H9 (cell line): Measurements from ENCODE around the gene TMPRSS3. TPM values are rescaled to one million over a fixed set of nuclear protein-coding genes. Genes with fewer than 3 reads are reported as not detected.

Source experiments
- DNase-seq: peaks from one replicate; pipeline ENCODE4 v3.0.0-alpha.2; 2017
- H2AFZ ChIP-seq: one replicate; pipeline ENCODE4 v1.6.1; 2013; ENCODE audit warnings: mild to moderate bottlenecking, low read length, control low read depth, moderate library complexity
- H2AK5ac ChIP-seq: 2 replicates; pipeline ENCODE4 v1.6.1; 2013; ENCODE audit warnings: low read length, control low read depth, mixed read lengths; ENCODE audit not compliant: insufficient read length
- H2BK120ac ChIP-seq: one replicate; pipeline ENCODE4 v1.6.1; 2013; ENCODE audit warnings: low read depth, mild to moderate bottlenecking, low read length, control low read depth, inconsistent platforms; ENCODE audit not compliant: poor library complexity, severe bottlenecking
- H2BK12ac ChIP-seq: 2 replicates; pipeline ENCODE4 v1.6.1; 2013; ENCODE audit warnings: low read length, control low read depth, mixed read lengths, low read depth; ENCODE audit not compliant: insufficient read length
- H2BK15ac ChIP-seq: 2 replicates; pipeline ENCODE4 v1.6.1; 2013; ENCODE audit warnings: low read depth, low read length, control low read depth
- H2BK20ac ChIP-seq: one replicate; pipeline ENCODE4 v1.6.1; 2013; ENCODE audit warnings: low read depth, mild to moderate bottlenecking, low read length, control low read depth, inconsistent platforms; ENCODE audit not compliant: poor library complexity, severe bottlenecking
- H2BK5ac ChIP-seq: 2 replicates; pipeline ENCODE4 v1.6.1; 2013; ENCODE audit warnings: low read length, control low read depth, mixed read lengths; ENCODE audit not compliant: insufficient read length
- H3K14ac ChIP-seq: 2 replicates; pipeline ENCODE4 v1.6.1; 2013; ENCODE audit warnings: low read length, control low read depth; ENCODE audit not compliant: insufficient read depth
- H3K18ac ChIP-seq: 2 replicates; pipeline ENCODE4 v1.6.1; 2013; ENCODE audit warnings: low read depth, mild to moderate bottlenecking, mixed read lengths, low read length, control low read depth; ENCODE audit not compliant: insufficient read length
- H3K23ac ChIP-seq: 2 replicates; pipeline ENCODE4 v1.6.1; 2013; ENCODE audit warnings: low read length, control low read depth, mixed read lengths, low read depth; ENCODE audit not compliant: insufficient read length
- H3K23me2 ChIP-seq: 2 replicates; pipeline ENCODE4 v1.6.1; 2013; ENCODE audit warnings: low read depth, mild to moderate bottlenecking, mixed read lengths, low read length, control low read depth; ENCODE audit not compliant: insufficient read length, poor library complexity, severe bottlenecking
- H3K27ac ChIP-seq: 2 replicates; pipeline ENCODE4 v1.5.1; 2013; ENCODE audit warnings: low read length, control low read depth, mixed read lengths, low read depth; ENCODE audit not compliant: insufficient read length
- H3K27me3 ChIP-seq: 2 replicates; pipeline ENCODE4 v1.6.1; 2013; ENCODE audit warnings: low read length, control low read depth, inconsistent platforms; ENCODE audit not compliant: insufficient read depth
- H3K4ac ChIP-seq: 2 replicates; pipeline ENCODE4 v1.6.1; 2013; ENCODE audit warnings: low read depth, mild to moderate bottlenecking, control low read depth, inconsistent platforms, low read length, moderate library complexity
- H3K4me1 ChIP-seq: 2 replicates; pipeline ENCODE4 v1.6.1; 2013; ENCODE audit warnings: low read length, control low read depth, inconsistent platforms; ENCODE audit not compliant: insufficient read depth
- H3K4me2 ChIP-seq: 2 replicates; pipeline ENCODE4 v1.6.1; 2013; ENCODE audit warnings: low read length, control low read depth, mixed read lengths; ENCODE audit not compliant: insufficient read length, insufficient read depth
- H3K56ac ChIP-seq: 2 replicates; pipeline ENCODE4 v1.6.1; 2013; ENCODE audit warnings: low read depth, mild to moderate bottlenecking, mixed read lengths, low read length, control low read depth; ENCODE audit not compliant: insufficient read length
- H3K79me1 ChIP-seq: 2 replicates; pipeline ENCODE4 v1.6.1; 2013; ENCODE audit warnings: low read depth, mild to moderate bottlenecking, moderate library complexity, low read length, control low read depth, inconsistent platforms; ENCODE audit not compliant: insufficient read depth, poor library complexity, severe bottlenecking
- H3K79me2 ChIP-seq: 2 replicates; pipeline ENCODE4 v1.6.1; 2013; ENCODE audit warnings: low read length, control low read depth, inconsistent platforms; ENCODE audit not compliant: insufficient read depth
- H3K9ac ChIP-seq: 2 replicates; pipeline ENCODE4 v1.6.1; 2013; ENCODE audit warnings: low read length, control low read depth, mixed read lengths; ENCODE audit not compliant: insufficient read length; ENCODE audit errors: extremely low read depth
- H3K9me3 ChIP-seq: one replicate; pipeline ENCODE4 v1.6.1; 2013; ENCODE audit warnings: low read depth, low read length, inconsistent platforms; ENCODE audit not compliant: control insufficient read depth
- H3T11ph ChIP-seq: one replicate; pipeline ENCODE4 v1.6.1; 2013; ENCODE audit warnings: mild to moderate bottlenecking, low read length, control low read depth, inconsistent platforms
- H4K20me1 ChIP-seq: one replicate; pipeline ENCODE4 v1.6.1; 2013; ENCODE audit not compliant: control insufficient read depth, insufficient read length, insufficient read depth
- H4K5ac ChIP-seq: 2 replicates; pipeline ENCODE4 v1.6.1; 2013; ENCODE audit warnings: low read depth, mild to moderate bottlenecking, mixed read lengths, low read length, control low read depth; ENCODE audit not compliant: insufficient read length
- H4K8ac ChIP-seq: replicated peaks from 2 replicates; pipeline ENCODE4 v1.6.1; 2013; ENCODE audit warnings: low read length, control low read depth, mixed read lengths, low read depth; ENCODE audit not compliant: insufficient read length
- H4K91ac ChIP-seq: 2 replicates; pipeline ENCODE4 v1.6.1; 2013; ENCODE audit warnings: low read depth, mild to moderate bottlenecking, moderate library complexity, mixed read lengths, low read length, control low read depth; ENCODE audit not compliant: insufficient read length
- H3K27ac Mint-ChIP-seq, 3 experiments: 2 replicates in 2 of 3; 3 replicates in 1 of 3; pipeline ENCODE4 v1.8.0; 2020 to 2021; ENCODE audit warnings: mixed read lengths in 3 of 3, mild to moderate bottlenecking in 1 of 3, moderate library complexity in 1 of 3
- H3K27me3 Mint-ChIP-seq: 2 replicates; pipeline ENCODE4 v1.8.0; 2021; ENCODE audit warnings: low read depth, mild to moderate bottlenecking, moderate library complexity, mixed read lengths
- H3K36me3 Mint-ChIP-seq, 3 experiments: 2 replicates in 2 of 3; 3 replicates in 1 of 3; pipeline ENCODE4 v1.8.0; 2020 to 2021; ENCODE audit warnings: low read depth in 3 of 3, mixed read lengths in 3 of 3; ENCODE audit not compliant: insufficient read depth in 1 of 3
- H3K4me1 Mint-ChIP-seq, 2 experiments: 2 replicates each; pipeline ENCODE4 v1.8.0; 2020; ENCODE audit warnings: mixed read lengths in 2 of 2
- H3K4me3 Mint-ChIP-seq, 2 experiments: 2 replicates in 1 of 2; 3 replicates in 1 of 2; pipeline ENCODE4 v1.8.0; 2020 to 2021; ENCODE audit warnings: mild to moderate bottlenecking in 2 of 2, mixed read lengths in 2 of 2, moderate library complexity in 1 of 2
- H3K9me3 Mint-ChIP-seq, 2 experiments: 2 replicates in 1 of 2; 3 replicates in 1 of 2; pipeline ENCODE4 v1.8.0; 2020; ENCODE audit warnings: mild to moderate bottlenecking in 2 of 2, mixed read lengths in 2 of 2, moderate library complexity in 1 of 2
- CTCF ChIP-seq: fragments of 200-600 bp; sonication (generic); conservative IDR thresholded peaks from 3 replicates; pipeline ENCODE4 v1.8.0; 2021; ENCODE audit warnings: antibody characterized with exemption, mild to moderate bottlenecking
- WGBS: extraction: QIAGEN DNeasy Blood & Tissue Kit; methylation state at CpG from one replicate; pipeline ENCODE4 v1.1.7; 2013; ENCODE audit warnings: missing lambda C conversion rate, low lambda C conversion rate, mixed read lengths; ENCODE audit not compliant: insufficient read length; ENCODE audit errors: extremely low coverage; 5-methylcytosine and 5-hydroxymethylcytosine counted together
- total RNA-seq: library from RNA; stranded (reverse); gene quantifications from 2 replicates; pipeline ENCODE4 v1.2.1, GENCODE V29; 2021

The TMPRSS3 gene
- total RNA-seq, 1 experiment from 2014 or later = 0.31 TPM

GRCh38 chr21:42414553-42414927 is 18.7 kb upstream of the TMPRSS3 start:
- no peaks in the 10 kb centered on the region for H3K79me1 ChIP-seq
- H3K4ac ChIP-seq = no peak overlapping the region
- H3K9ac ChIP-seq = no peak overlapping the region
- no peak overlapping the region for H3K56ac ChIP-seq
- H3K27me3 ChIP-seq = no peaks in the 10 kb centered on the region
- no peak overlapping the region for H3K4me2 ChIP-seq
- Mint-ChIP-seq H3K36me3 (no peaks in the 10 kb centered on the region), H3K4me3 (no peak overlapping the region), H3K27me3 (peaks cover 7% of the 10 kb centered on the region), H3K9me3 (no peaks in the 10 kb centered on the region; a peak in 1 of 5 replicates), H3K4me1 (peaks cover 9 to 11% of the 10 kb centered on the region in 2 experiments), H3K27ac (no peak overlapping the region)
- H3K23ac ChIP-seq = no peak overlapping the region
- H3K4me1 ChIP-seq = no peaks in the 10 kb centered on the region
- no peaks in the 10 kb centered on the region for H3K79me2 ChIP-seq
- H4K20me1 ChIP-seq = no peaks in the 10 kb centered on the region
- DNase-seq = no peak
- no peak overlapping the region for H2AFZ ChIP-seq
- no peaks in the 10 kb centered on the region for H3K23me2 ChIP-seq
- H4K8ac ChIP-seq = no peak overlapping the region
- no peak overlapping the region for H3K18ac ChIP-seq
- no peak overlapping the region for H2BK15ac ChIP-seq
- no peak overlapping the region for H2BK12ac ChIP-seq
- H2BK120ac ChIP-seq = no peak overlapping the region
- no peak overlapping the region for H2BK20ac ChIP-seq
- no peak overlapping the region for H2BK5ac ChIP-seq
- H4K5ac ChIP-seq = no peak overlapping the region
- no peak for TF ChIP-seq CTCF
- H3K14ac ChIP-seq = no peak overlapping the region; the same call in 1 of the 2 replicates
- no peaks in the 10 kb centered on the region for H3K9me3 ChIP-seq
- no peak overlapping the region for H3T11ph ChIP-seq
- no peak overlapping the region for H4K91ac ChIP-seq
- no peak overlapping the region for H2AK5ac ChIP-seq
- H3K27ac ChIP-seq = no peak overlapping the region
- WGBS = no CpG with 5 or more reads among the region's 8 CpGs
